CD4-positive, alpha-beta T cell (primary cell): Measurements from ENCODE around the gene NANOS3. TPM values are rescaled to one million over a fixed set of nuclear protein-coding genes. Genes with fewer than 3 reads are reported as not detected.

Experiments
- ATAC-seq: fragments of 200-7000 bp; cut with Tn5 transposase; one replicate; pipeline ENCODE4 v1.10.0; 2022; ENCODE audit warnings: mild to moderate bottlenecking; ENCODE audit not compliant: poor library complexity
- CTCF ChIA-PET: fragments of 350-600 bp; sonication (Branson Sonifier 250); formaldehyde crosslinking; loops from one replicate; lab custom pipeline; 2021; ENCODE audit warnings: antibody characterized with exemption, inconsistent platforms; lab: Charles Lee
- POLR2A ChIA-PET: fragments of 350-600 bp; sonication (Branson Sonifier 250); formaldehyde crosslinking; loops from one replicate; lab custom pipeline; 2021; ENCODE audit warnings: antibody characterized with exemption, inconsistent platforms; lab: Charles Lee
- DNase-seq, 14 experiments: peaks; one replicate each; pipeline ENCODE4 v3.0.0-alpha.2; 2013 to 2020; ENCODE audit warnings: mixed read lengths in 2 of 14
- H3K27ac ChIP-seq, 2 donors: one replicate each; pipeline versions ENCODE4 v1.5.1 to v1.7.0; 2013; ENCODE audit warnings: low read length in 2 of 2, low read depth in 1 of 2, mild to moderate bottlenecking in 1 of 2
- H3K27me3 ChIP-seq, 2 experiments: 1 replicate in 1 of 2; 2 replicates in 1 of 2; pipeline versions ENCODE4 v1.6.1 to v1.7.0; 2013; ENCODE audit warnings: low read length in 2 of 2, control low read depth in 1 of 2, mild to moderate bottlenecking in 1 of 2, moderate library complexity in 1 of 2; ENCODE audit not compliant: insufficient read depth in 2 of 2, control insufficient read depth in 1 of 2
- H3K36me3 ChIP-seq: one replicate; pipeline ENCODE4 v1.6.1; 2013; ENCODE audit warnings: low read length, control low read depth; ENCODE audit not compliant: insufficient read depth
- H3K4me1 ChIP-seq: one replicate; pipeline ENCODE4 v1.6.1; 2013; ENCODE audit warnings: low read length, control low read depth; ENCODE audit not compliant: insufficient read depth
- H3K4me3 ChIP-seq: one replicate; pipeline ENCODE4 v1.5.1; 2013; ENCODE audit warnings: mild to moderate bottlenecking, low read length, moderate library complexity
- H3K9me3 ChIP-seq, 2 experiments: 1 replicate in 1 of 2; 2 replicates in 1 of 2; pipeline versions ENCODE4 v1.6.1 to v1.7.0; 2013; ENCODE audit warnings: low read length in 2 of 2, mild to moderate bottlenecking in 2 of 2, control low read depth in 1 of 2, moderate library complexity in 1 of 2; ENCODE audit not compliant: control insufficient read depth in 1 of 2, insufficient read depth in 1 of 2
- H3K27ac Mint-ChIP-seq: one replicate; pipeline ENCODE4 v1.8.0; 2020; ENCODE audit warnings: mixed read lengths
- H3K27me3 Mint-ChIP-seq: one replicate; pipeline ENCODE4 v1.8.0; 2021; ENCODE audit warnings: mixed read lengths
- H3K36me3 Mint-ChIP-seq: one replicate; pipeline ENCODE4 v1.8.0; 2021; ENCODE audit warnings: low read depth, mixed read lengths
- H3K4me1 Mint-ChIP-seq: one replicate; pipeline ENCODE4 v1.8.0; 2021; ENCODE audit warnings: low read depth, mixed read lengths
- H3K4me3 Mint-ChIP-seq: one replicate; pipeline ENCODE4 v1.8.0; 2020; ENCODE audit warnings: mild to moderate bottlenecking, mixed read lengths
- H3K9me3 Mint-ChIP-seq: one replicate; pipeline ENCODE4 v1.8.0; 2020; ENCODE audit warnings: mixed read lengths
- CTCF ChIP-seq: fragments of 200-600 bp; IDR thresholded peaks from one replicate; pipeline ENCODE4 v1.8.0; 2022; ENCODE audit warnings: antibody characterized with exemption, mild to moderate bottlenecking
- intact Hi-C, 2 experiments: fragments of 100-400 bp; cut with DNase I in 1 of 2; cut with micrococcal nuclease in 1 of 2; formaldehyde crosslinking; loops; one replicate each; pipeline versions ENCODE4 v1.15.1 to v1.9.0; 2023 to 2025; cut with DNase I, micrococcal nuclease
- total RNA-seq, 174 experiments: library from RNA in 2 of 174; stranded (reverse) in 2 of 174; gene quantifications; one replicate each; pipeline ENCODE4 v1.2.3 and lab custom pipeline; 2021 to 2026

The NANOS3 gene
- total RNA-seq, 2 experiments from 2014 or later = 0.87 TPM; not detected in 1

- Histone ChIP-seq H3K4me3 (peak overlapping the region; percentile 61), H3K27me3 (no peaks in the 10 kb centered on the region), H3K36me3 (peaks cover 31% of the 10 kb centered on the region), H3K9me3 (no peaks in the 10 kb centered on the region), H3K27ac (peak overlapping the region; percentile 62 to 76), H3K4me1 (peaks cover 57% of the 10 kb centered on the region)
- Mint-ChIP-seq H3K36me3 (peaks cover 23% of the 10 kb centered on the region), H3K27me3 (no peaks in the 10 kb centered on the region), H3K4me3 (peak overlapping the region; percentile 89), H3K27ac (peak overlapping the region; percentile 99), H3K9me3 (no peaks in the 10 kb centered on the region), H3K4me1 (peaks cover 38% of the 10 kb centered on the region)
- ChIA-PET POLR2A (interaction anchor here (1.0 to 1.3 kb wide), 2 partner anchors 13 to 45 kb away, joined by 5 read pairs; no protein-coding TSS in a partner anchor), CTCF (interaction anchor here (0.6 to 4.6 kb wide), 5 partner anchors 11 to 1117 kb away, joined by 3 to 44 read pairs (median 3); no protein-coding TSS in a partner anchor)
- DNase-seq (peak; percentile 82 to 97 (median 92)), ATAC-seq (peak; percentile 84)
- intact Hi-C loops = loop anchor here in 1 of 2 experiments (2.0 kb wide), 2 partner anchors 29 to 37 kb away; no protein-coding TSS in a partner anchor
- peak; percentile 18 for TF ChIP-seq CTCF
Measured at GRCh38 chr19:13833330-13834243, 43.3 kb upstream of the NANOS3 start.

GRCh38 chr19:13834244-13835069 is 42.5 kb upstream of the NANOS3 start:
- peak in 3 of 14 experiments; percentile 19 to 47 (median 43) for DNase-seq

More at GRCh38 chr19:13834244-13835069, 42.5 kb upstream of the NANOS3 start:
- Histone ChIP-seq H3K27me3 (no peaks in the 10 kb centered on the region), H3K4me1 (peaks cover 66% of the 10 kb centered on the region), H3K4me3 (peak overlapping the region; percentile 61), H3K9me3 (no peaks in the 10 kb centered on the region), H3K36me3 (peaks cover 34% of the 10 kb centered on the region), H3K27ac (peak overlapping the region; percentile 62 to 76)
- Mint-ChIP-seq H3K27ac (peak overlapping the region; percentile 99), H3K36me3 (peaks cover 23% of the 10 kb centered on the region), H3K27me3 (no peaks in the 10 kb centered on the region), H3K4me3 (peak overlapping the region; percentile 89), H3K4me1 (peaks cover 47% of the 10 kb centered on the region), H3K9me3 (no peaks in the 10 kb centered on the region)
- no peak for ATAC-seq
- ChIA-PET CTCF (interaction anchor here (0.9 to 4.6 kb wide), 4 partner anchors 10 to 47 kb away, joined by 3 to 44 read pairs (median 4); no protein-coding TSS in a partner anchor), POLR2A (interaction anchor here (1.0 to 3.1 kb wide), 3 partner anchors 12 to 46 kb away, joined by 3 to 38 read pairs (median 5); no protein-coding TSS in a partner anchor)
- no peak for TF ChIP-seq CTCF
- intact Hi-C loops = no loop called here
